SK-N-SH treated with all-trans-retinoic acid at 6 μM for 48 hours (cell line): ENCODE measurements around the gene RNPC3.

Source experiments
- ARNTL ChIP-seq: fragments of 450-650 bp; formaldehyde crosslinking; IDR thresholded peaks from 2 replicates; pipeline ENCODE4 v1.5.0; 2020; ENCODE audit warnings: low read depth, mild to moderate bottlenecking, moderate library complexity, borderline replicate concordance
- CREB5 ChIP-seq: fragments of 250-450 bp; sonication (Bioruptor Pico); IDR thresholded peaks from 2 replicates; pipeline ENCODE4 v1.5.1; 2020; ENCODE audit warnings: low read depth, mild to moderate bottlenecking, moderate library complexity
- ESRRG ChIP-seq: fragments of 250-450 bp; sonication (Bioruptor Pico); IDR thresholded peaks from 2 replicates; pipeline ENCODE4 v1.6.1; 2021; ENCODE audit warnings: mild to moderate bottlenecking
- OSR1 ChIP-seq: fragments of 250-450 bp; sonication (Bioruptor Pico); IDR thresholded peaks from 2 replicates; pipeline ENCODE4 v1.8.0; 2022; ENCODE audit warnings: moderate library complexity, mild to moderate bottlenecking, inconsistent platforms
- SNAI2 ChIP-seq: fragments of 250-450 bp; sonication (Bioruptor Pico); IDR thresholded peaks from 2 replicates; pipeline ENCODE4 v1.5.0; 2020; ENCODE audit warnings: mild to moderate bottlenecking, moderate library complexity
- TCF4 ChIP-seq: fragments of 250-450 bp; sonication (Bioruptor Pico); IDR thresholded peaks from 2 replicates; pipeline ENCODE4 v1.8.0; 2021; ENCODE audit warnings: mild to moderate bottlenecking, moderate library complexity, borderline replicate concordance
- TSHZ2 ChIP-seq: fragments of 250-450 bp; sonication (Bioruptor Pico); IDR thresholded peaks from 2 replicates; pipeline ENCODE4 v1.5.0; 2020; ENCODE audit warnings: mild to moderate bottlenecking, moderate library complexity
- ZC3H10 ChIP-seq: fragments of 250-450 bp; sonication (Bioruptor Pico); IDR thresholded peaks from 2 replicates; pipeline ENCODE4 v1.5.1; 2021; ENCODE audit warnings: mild to moderate bottlenecking, moderate library complexity
- ZNF565 ChIP-seq: fragments of 450-650 bp; formaldehyde crosslinking; conservative IDR thresholded peaks from 2 replicates; pipeline ENCODE4 v1.5.0; 2020; ENCODE audit warnings: low read depth, mild to moderate bottlenecking, moderate library complexity
- ZNF70 ChIP-seq: fragments of 450-650 bp; formaldehyde crosslinking; IDR thresholded peaks from 2 replicates; pipeline ENCODE4 v1.5.0; 2020; ENCODE audit warnings: mild to moderate bottlenecking, moderate library complexity
- TF ChIP-seq, protein P1 (sequence below): fragments of 250-450 bp; sonication (Bioruptor Pico); IDR thresholded peaks from 2 replicates; pipeline ENCODE4 v1.8.0; 2020; ENCODE audit warnings: mild to moderate bottlenecking, moderate library complexity, borderline replicate concordance

DNA sequence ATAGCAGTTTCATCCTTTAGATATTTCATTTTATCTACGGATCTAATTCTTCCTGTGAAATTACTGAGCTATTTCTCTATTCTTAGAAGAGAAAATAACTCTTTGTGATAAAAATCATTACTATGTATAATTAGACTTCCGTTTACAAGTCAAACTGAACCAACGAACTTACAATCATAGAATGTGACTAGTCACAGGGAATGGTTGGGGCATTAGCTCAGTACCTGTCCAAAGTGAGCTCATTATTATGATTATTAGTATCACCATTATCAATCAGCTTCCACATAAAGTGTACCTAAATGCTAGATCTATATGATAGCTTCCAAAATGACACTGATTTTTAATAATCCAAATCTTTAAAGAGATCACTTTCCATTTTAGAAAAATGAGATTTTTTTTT lies 58.4 kb downstream of the RNPC3 start:
- no peak for TF ChIP-seq OSR1 (CRISPR knock-in tag)
- no peak for TF ChIP-seq ARNTL (CRISPR knock-in tag)
- no peak for TF ChIP-seq ZC3H10 (CRISPR knock-in tag)
- TF ChIP-seq ZNF565: no peak
- no peak for TF ChIP-seq SNAI2
- no peak for TF ChIP-seq TSHZ2 (CRISPR knock-in tag)
- TF ChIP-seq, protein P1, sequence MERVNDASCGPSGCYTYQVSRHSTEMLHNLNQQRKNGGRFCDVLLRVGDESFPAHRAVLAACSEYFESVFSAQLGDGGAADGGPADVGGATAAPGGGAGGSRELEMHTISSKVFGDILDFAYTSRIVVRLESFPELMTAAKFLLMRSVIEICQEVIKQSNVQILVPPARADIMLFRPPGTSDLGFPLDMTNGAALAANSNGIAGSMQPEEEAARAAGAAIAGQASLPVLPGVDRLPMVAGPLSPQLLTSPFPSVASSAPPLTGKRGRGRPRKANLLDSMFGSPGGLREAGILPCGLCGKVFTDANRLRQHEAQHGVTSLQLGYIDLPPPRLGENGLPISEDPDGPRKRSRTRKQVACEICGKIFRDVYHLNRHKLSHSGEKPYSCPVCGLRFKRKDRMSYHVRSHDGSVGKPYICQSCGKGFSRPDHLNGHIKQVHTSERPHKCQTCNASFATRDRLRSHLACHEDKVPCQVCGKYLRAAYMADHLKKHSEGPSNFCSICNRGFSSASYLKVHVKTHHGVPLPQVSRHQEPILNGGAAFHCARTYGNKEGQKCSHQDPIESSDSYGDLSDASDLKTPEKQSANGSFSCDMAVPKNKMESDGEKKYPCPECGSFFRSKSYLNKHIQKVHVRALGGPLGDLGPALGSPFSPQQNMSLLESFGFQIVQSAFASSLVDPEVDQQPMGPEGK (CRISPR knock-in tag): no peak
- no peak for TF ChIP-seq CREB5 (CRISPR knock-in tag)
- TF ChIP-seq ZNF70 (CRISPR knock-in tag): no peak
- TF ChIP-seq TCF4 (CRISPR knock-in tag): no peak
- no peak for TF ChIP-seq ESRRG
